ENCODE measurements around the gene SH3RF3.
"Not testable (repeated sequence)": the region's sequence is repeated elsewhere in the genome, so short reads cannot be mapped to it uniquely, and the experiment has no call there.

SH3RF3 gene

GRCh38 chr2:109128616-109129355 is at the start of gene SH3RF3:
SH3RF3 (plus strand) TSS chr2:109129205.
- no peak for DNase-seq

- no peak for DNase-seq
These were observed 49.4 kb upstream of the SH3RF3 start for GRCh38 chr2:109079590-109079989.

- no peak for DNase-seq
These were observed 48.9 kb upstream of the SH3RF3 start for GRCh38 chr2:109080109-109080508.

- no peak for DNase-seq
These were observed 48.2 kb upstream of the SH3RF3 start for GRCh38 chr2:109080757-109081156.

GRCh38 chr2:109081374-109081773 is 47.6 kb upstream of the SH3RF3 start:
- DNase-seq, result no peak

GRCh38 chr2:109083771-109084170 is 45.2 kb upstream of the SH3RF3 start:
- DNase-seq, result no peak

- DNase-seq, result no peak
These were observed 44.7 kb upstream of the SH3RF3 start for GRCh38 chr2:109084341-109084740.

- no peak for DNase-seq
These were observed 42.9 kb upstream of the SH3RF3 start for GRCh38 chr2:109085912-109086742.

GRCh38 chr2:109086743-109087020 is 42.3 kb upstream of the SH3RF3 start:
- DNase-seq, result no peak

- no peak for DNase-seq
These were observed 41.8 kb upstream of the SH3RF3 start for GRCh38 chr2:109087055-109087663.

- DNase-seq, result no peak
These were observed 39.3 kb upstream of the SH3RF3 start for GRCh38 chr2:109089602-109090300.

- DNase-seq, result no peak
These were observed 37.5 kb upstream of the SH3RF3 start for GRCh38 chr2:109091526-109091925.

GRCh38 chr2:109094144-109094543 is 34.9 kb upstream of the SH3RF3 start:
- DNase-seq, result no peak

GRCh38 chr2:109098251-109098920 is 30.6 kb upstream of the SH3RF3 start:
- DNase-seq, result no peak

- DNase-seq, result no peak
These were observed 30.1 kb upstream of the SH3RF3 start for GRCh38 chr2:109098921-109099273.

GRCh38 chr2:109102588-109103233 is 26.3 kb upstream of the SH3RF3 start:
- no peak for DNase-seq

GRCh38 chr2:109105113-109105512 is 23.9 kb upstream of the SH3RF3 start:
- no peak for DNase-seq

GRCh38 chr2:109108740-109109139 is 20.3 kb upstream of the SH3RF3 start:
- DNase-seq, result no peak

- DNase-seq, result no peak
These were observed 19.7 kb upstream of the SH3RF3 start for GRCh38 chr2:109109342-109109741.

- DNase-seq, result peak; percentile 71
These were observed 18.8 kb upstream of the SH3RF3 start for GRCh38 chr2:109110170-109110569.

GRCh38 chr2:109117181-109117580 is 11.8 kb upstream of the SH3RF3 start:
- DNase-seq, result not testable (repeated sequence)

- DNase-seq, result no peak
These were observed 11.2 kb upstream of the SH3RF3 start for GRCh38 chr2:109117780-109118179.

Data from NCI-H1694 treated with DMSO at 0.1 percent for 48 hours (cell line).